ENCODE data around the gene TMEM87A.
"Not testable (repeated sequence)": the region's sequence is repeated elsewhere in the genome, so short reads cannot be mapped to it uniquely, and the experiment has no call there.

TMEM87A gene

GRCh38 chr15:42270996-42271395, 2.2 kb downstream of the TMEM87A start:
- DNase-seq, result no peak

- no peak for DNase-seq
These were observed 2.7 kb downstream of the TMEM87A start for GRCh38 chr15:42270551-42270950.

GRCh38 chr15:42267286-42267685, 5.9 kb downstream of the TMEM87A start:
- DNase-seq, result no peak

DNA sequence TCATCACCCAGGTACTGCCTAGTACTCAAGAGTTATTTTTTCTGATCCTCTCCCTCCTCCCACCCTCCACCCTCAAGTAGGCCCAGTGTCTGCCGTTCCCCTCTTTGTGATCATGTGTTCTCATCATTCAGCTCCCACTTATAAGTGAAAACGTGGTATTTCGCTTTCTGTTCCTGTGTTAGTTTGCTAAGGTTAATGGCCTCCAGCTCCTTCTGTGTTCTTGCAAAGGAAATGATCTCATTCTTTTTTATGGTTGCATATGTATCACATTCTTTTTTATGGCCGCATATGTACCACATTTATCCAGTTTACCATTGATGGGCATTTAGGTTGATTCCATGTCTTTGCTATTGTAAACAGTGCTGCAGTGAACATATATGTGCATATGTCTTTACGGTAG, 8.4 kb downstream of the TMEM87A start:
- DNase-seq, result no peak

DNA sequence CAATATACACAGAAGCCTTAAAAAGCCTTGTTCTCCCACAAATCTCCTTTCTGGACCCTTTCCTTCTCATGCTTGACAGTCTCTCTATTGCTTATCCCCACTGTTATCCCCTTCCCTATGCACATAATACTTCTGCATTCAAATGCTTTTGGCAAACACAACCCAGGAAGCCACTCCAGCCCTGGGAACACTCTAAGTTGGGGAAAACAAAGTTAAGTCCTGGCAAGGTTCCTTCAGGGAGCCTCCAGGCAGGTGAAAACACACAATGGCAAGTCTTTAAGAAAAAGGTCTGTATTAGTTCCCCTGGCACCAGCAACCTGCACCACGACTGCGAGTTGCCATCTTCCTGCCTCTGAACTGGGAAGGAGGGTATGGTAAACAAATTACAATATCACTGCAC, 19.9 kb downstream of the TMEM87A start:
- DNase-seq, result no peak

GRCh38 chr15:42240823-42241222, 32.4 kb downstream of the TMEM87A start:
- no peak for DNase-seq

DNA sequence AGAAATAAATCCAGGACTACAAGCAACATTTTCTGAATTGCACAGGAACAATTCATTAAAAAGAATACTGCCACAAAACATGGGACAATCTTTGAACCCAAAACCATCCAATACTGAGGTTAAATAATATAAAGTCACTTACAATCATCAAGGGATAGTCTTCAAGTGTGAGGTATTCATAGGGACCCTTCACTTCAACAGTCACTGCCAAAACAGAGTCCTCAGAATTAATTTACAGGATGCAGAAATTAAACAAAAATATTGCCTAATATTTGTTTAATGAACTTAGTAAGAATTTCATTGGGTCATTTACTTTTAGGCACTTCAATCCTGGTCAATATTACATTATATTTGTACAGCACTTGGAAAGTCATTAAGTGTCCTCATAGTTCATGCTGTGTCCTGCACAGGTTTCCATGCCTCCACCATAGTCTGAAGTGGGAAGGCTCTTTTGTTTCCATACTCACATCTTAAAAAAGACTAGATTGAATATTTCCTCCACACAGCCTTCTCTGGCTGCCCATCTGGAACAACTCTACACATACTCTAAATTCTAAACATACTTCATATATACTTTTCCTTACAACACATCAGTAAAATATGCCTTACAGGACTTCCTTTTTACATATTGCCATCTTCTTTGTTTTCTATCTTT, 33.6 kb downstream of the TMEM87A start:
- no peak for DNase-seq

- no peak for DNase-seq
These were observed 40.1 kb downstream of the TMEM87A start for GRCh38 chr15:42233107-42233506.

DNA sequence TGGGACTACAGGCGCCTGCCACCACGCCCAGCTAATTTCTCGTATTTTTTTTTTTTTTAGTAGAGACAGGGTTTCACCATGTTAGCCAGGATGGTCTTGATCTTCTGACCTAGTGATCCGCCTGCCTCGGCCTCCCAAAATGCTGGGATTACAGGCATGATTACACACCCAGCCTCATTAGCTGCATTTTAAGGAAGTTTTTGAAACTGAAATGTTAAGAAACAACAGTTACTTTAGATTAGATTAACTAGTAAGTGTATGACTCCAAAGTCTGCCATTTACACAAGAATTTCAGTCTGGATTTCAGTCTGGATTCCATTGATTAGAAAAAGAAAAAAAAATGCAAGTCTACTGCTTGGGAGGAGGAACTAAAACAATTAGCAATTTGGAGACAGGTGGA, 40.6 kb downstream of the TMEM87A start:
- no peak for DNase-seq

GRCh38 chr15:42231088-42231487, 42.1 kb downstream of the TMEM87A start:
- DNase-seq, result no peak

- DNase-seq, result not testable (repeated sequence)
These were observed 44.3 kb downstream of the TMEM87A start for GRCh38 chr15:42228981-42229380.

GRCh38 chr15:42228036-42228435, 45.2 kb downstream of the TMEM87A start:
- no peak for DNase-seq

- DNase-seq, result no peak
These were observed 46.6 kb downstream of the TMEM87A start for GRCh38 chr15:42226648-42227047.

GRCh38 chr15:42220216-42220615, 53.0 kb downstream of the TMEM87A start:
- DNase-seq, result no peak

- no peak for DNase-seq
These were observed 54.2 kb downstream of the TMEM87A start for GRCh38 chr15:42218953-42219592.

GRCh38 chr15:42217568-42217967, 55.7 kb downstream of the TMEM87A start:
- no peak for DNase-seq

DNA sequence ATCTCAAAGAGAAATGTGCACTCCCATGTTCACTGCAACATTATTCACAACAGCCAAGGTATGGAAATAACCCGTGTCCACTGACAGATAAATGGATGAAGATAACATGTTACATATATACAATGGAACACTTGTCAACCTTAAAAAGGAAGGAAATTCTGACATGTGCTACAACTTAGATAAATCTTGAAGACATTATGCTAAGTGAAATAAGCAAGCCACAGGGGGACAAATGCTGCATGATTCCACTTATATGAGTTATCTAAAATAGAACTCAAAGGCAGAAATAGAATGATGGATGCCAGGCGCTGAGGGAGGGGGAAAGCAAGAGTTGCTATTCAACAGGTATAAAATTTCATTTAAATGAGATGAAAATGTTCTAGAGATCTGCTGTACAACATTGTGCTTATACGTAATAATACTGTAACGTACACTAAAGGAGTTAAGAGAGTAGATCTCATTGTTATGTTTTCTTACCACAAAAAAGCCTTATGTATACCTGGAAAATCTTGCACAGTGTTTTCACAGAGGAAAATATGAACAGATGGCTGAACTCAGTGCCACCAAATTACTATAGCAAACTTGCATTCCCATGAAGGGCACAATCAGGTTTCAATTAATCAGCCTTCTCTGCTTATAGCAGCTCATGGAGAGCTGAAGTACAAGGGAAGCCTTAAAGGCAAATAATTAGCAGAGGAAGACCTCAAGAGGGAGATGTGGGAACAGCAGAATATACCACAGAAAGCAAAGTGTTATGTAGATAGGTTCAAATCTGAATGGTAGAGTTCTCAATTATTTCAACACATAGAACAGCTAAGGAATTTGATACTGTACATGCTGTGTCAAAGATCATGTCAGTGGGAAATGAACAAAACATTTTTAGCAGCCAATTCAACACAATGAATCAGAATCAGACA, 57.1 kb downstream of the TMEM87A start:
- DNase-seq, result no peak

DNA sequence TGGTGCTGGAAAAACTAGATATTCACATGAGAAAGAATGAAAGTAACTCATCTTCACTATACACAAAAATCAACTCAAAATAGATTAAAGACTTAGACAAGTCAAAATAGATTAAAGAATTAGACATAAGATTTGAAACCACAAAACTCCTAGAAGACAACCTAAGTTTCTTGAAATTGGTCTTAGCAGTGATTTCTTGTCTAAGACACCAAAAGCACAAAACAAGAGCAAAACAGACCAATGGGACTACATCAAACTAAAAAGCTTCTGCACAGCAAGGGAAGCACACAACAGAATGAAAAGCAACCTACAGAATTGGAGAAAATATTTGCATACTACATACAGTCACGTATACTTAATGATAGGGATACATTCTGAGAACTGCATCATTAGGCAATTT, 58.6 kb downstream of the TMEM87A start:
- DNase-seq, result no peak

DNA sequence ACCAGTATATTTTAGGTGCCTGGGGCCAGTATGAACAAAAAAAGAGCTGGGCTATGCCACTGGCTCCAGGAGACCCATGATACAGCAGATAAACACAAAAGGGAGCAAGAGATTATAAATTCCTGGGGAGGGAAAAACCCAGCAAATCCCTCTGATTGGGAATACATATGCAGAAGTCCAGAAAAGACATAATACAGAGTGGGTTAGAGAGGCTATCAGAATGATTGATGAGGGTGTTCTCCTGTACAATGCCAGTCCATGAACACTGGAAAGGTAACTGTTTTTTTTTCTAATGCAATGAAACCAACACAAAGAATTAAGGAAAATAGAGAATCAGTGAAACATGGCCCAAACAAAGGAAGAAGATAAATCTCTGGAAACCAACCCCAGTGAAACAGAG, 59.7 kb downstream of the TMEM87A start:
- no peak for DNase-seq

- DNase-seq, result no peak
These were observed 62.5 kb downstream of the TMEM87A start for GRCh38 chr15:42210696-42211095.

DNA sequence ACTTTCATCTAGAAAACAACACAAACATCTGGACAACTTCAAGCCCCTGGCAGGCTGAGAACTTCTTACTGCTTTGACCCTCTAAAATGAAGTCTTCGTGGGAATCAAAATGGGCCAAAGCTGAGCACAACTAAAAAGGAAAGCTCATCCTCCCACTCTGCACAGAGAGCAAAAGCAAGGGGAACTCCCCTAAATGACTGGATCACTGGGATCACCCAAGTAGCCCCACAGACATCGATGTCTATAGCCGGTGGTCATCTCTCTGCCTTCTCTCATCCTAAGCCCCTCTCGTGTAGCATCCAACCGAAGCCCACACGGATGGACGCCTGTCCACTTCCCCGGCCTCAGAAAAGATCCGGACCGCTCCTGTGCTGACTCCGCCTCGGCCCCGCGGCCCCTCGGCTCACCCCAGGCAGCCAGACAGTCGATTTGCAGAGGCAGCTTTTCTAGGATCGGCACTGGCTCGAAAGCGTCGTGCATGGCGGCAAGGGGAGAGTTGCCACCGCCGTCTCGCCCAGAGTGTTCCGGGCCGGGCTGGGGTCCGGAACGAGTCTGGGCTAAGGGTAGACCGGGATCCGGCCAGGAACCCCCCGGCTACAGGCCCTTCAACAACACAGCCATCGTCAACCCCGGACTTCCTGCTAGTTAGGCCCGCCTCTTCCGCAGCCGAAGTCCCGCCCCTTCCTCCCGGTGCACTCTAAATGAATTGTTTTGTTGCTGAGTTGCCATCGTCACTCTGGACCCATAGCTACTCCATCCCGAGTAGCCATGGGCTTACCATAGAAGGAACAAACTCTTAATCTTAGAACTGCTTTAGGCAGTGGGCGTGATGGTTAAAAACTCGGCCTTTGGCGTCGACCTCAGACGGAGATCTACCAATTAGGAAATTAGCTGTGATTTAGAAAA, 65.3 kb downstream of the TMEM87A start, which contains the start of gene VPS39:
Gene VPS39 (minus strand): TSS at position 631 of the 906 bp plus-strand sequence. CDS start 151 bp downstream, at position 480.
- DNase-seq, result peak; percentile 95

DNA sequence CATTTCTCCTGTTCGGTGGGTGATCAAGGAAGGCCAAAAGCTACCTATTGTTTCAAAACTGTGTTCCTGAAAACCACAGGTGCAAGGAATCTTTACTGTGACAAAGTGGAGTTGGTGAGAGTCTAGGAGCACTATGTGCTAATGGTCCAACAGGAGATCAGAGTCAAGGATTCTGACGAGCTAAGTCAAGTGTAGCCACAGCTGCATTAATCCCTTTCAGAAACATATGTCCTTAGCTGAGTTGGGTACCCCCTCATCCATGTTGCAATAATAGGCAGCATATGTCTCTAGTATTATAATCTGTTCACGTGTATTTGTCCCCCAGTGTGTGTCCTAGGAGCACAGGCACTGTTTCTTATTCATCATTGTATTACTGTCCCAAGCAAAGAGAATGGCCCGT, 66.8 kb downstream of the TMEM87A start:
- no peak for DNase-seq

DNA sequence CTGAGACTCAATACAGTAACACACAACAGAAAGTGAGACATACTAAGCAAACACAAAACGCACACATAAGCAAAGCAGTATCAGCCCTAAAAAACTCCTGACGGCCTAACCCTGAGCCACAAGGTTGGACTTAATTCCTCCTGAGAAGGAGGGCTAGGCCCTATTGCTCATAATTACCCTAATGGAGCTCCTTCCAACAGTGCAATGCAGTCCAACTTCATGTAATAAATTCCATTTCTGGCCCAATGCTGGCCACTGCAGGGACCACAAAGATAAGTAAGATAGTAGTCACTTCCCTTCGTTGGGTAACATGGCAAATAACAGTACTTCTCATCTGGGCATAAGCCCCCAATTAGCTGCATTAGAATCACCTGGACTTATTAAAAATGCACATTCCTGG, 69.3 kb downstream of the TMEM87A start:
- DNase-seq, result no peak
